Testis (tissue), 3 donors: ENCODE results near the gene ALKBH5. TPM values are rescaled to one million over a fixed set of nuclear protein-coding genes. Genes with fewer than 3 reads are reported as not detected.

Source experiments
- DNase-seq: peaks from one replicate; pipeline ENCODE4 v3.0.0-alpha.2; 2019
- H3K27ac ChIP-seq, 2 donors: fragments of 200-600 bp; sonication (generic); one replicate each; pipeline ENCODE4 v1.5.1; 2019
- H3K27me3 ChIP-seq: fragments of 200-600 bp; sonication (generic); one replicate; pipeline ENCODE4 v1.5.1; 2019
- H3K36me3 ChIP-seq: fragments of 200-600 bp; sonication (generic); one replicate; pipeline ENCODE4 v1.5.1; 2017; ENCODE audit warnings: low read depth; ENCODE audit errors: missing control alignments
- H3K4me1 ChIP-seq: fragments of 200-600 bp; sonication (generic); one replicate; pipeline ENCODE4 v1.5.1; 2019
- H3K4me3 ChIP-seq, 2 donors: fragments of 200-600 bp; sonication (generic); one replicate each; pipeline ENCODE4 v1.5.1; 2017 to 2019
- H3K9me3 ChIP-seq: fragments of 200-600 bp; sonication (generic); one replicate; pipeline ENCODE4 v1.5.1; 2017
- CTCF ChIP-seq, 3 experiments: fragments of 450-650 bp in 2 of 3; fragments of 200-600 bp in 1 of 3; sonication (generic) in 1 of 3; IDR thresholded peaks; one replicate each; pipeline ENCODE4 v1.5.1; 2016 to 2019; ENCODE audit warnings: antibody characterized with exemption in 3 of 3, mild to moderate bottlenecking in 2 of 3, moderate library complexity in 1 of 3
- POLR2A ChIP-seq: fragments of 450-650 bp; IDR thresholded peaks from one replicate; pipeline ENCODE4 v1.6.1; 2017; ENCODE audit warnings: antibody characterized with exemption, mild to moderate bottlenecking, moderate library complexity
- WGBS, 2 donors: methylation state at CpG; one replicate each; pipeline ENCODE4 v1.1.5; 2018; 5-methylcytosine and 5-hydroxymethylcytosine counted together
- intact Hi-C: fragments of 100-400 bp; cut with DNase I; formaldehyde crosslinking; loops from one replicate; pipeline ENCODE4 v1.15.1; 2023; ENCODE audit warnings: low total_unique reads
- polyA plus RNA-seq: library from polyadenylated mRNA; stranded (reverse); fragments of 350-450 nt; fragmentation: Illumina TruSeq; extraction: RNeasy Lipid Tissue Mini Kit (QIAGEN cat#74804); gene quantifications from one replicate; pipeline ENCODE4 v1.2.3, GENCODE V29; 2014; ENCODE audit warnings: low read depth, low replicate concordance; ENCODE audit not compliant: insufficient read depth
- total RNA-seq, 2 donors: library from RNA; depleted of rRNA; stranded (reverse); fragments of >200 nt; gene quantifications; one replicate each; pipeline ENCODE4 v1.2.3, GENCODE V29; 2016

Gene ALKBH5
- total and polyA plus RNA-seq, 3 donors from 2014 or later: 172 to 253 (median 213) TPM

- Histone ChIP-seq H3K4me3 (no peak overlapping the region), H3K4me1 (peaks cover 25% of the 10 kb centered on the region), H3K36me3 (no peaks in the 10 kb centered on the region), H3K27me3 (no peaks in the 10 kb centered on the region), H3K27ac (no peak overlapping the region), H3K9me3 (no peaks in the 10 kb centered on the region)
- intact Hi-C loops: no loop called here
- no peak for TF ChIP-seq CTCF (IDR thresholded peaks at IDR 0.05)
- no peak for TF ChIP-seq POLR2A
- no peak for DNase-seq
- 64 to 74% methylated on average over 5 of the region's 5 CpGs for WGBS, 2 donors
These were observed 11.6 kb downstream of the ALKBH5 start for GRCh38 chr17:18195246-18195645.

- TF ChIP-seq CTCF (IDR thresholded peaks at IDR 0.05) (no peak), POLR2A (no peak)
- Histone ChIP-seq H3K4me1 (peaks cover 24% of the 10 kb centered on the region), H3K4me3 (no peak overlapping the region), H3K36me3 (no peaks in the 10 kb centered on the region), H3K9me3 (no peaks in the 10 kb centered on the region), H3K27me3 (no peaks in the 10 kb centered on the region), H3K27ac (no peak overlapping the region)
- intact Hi-C loops: no loop called here
- DNase-seq: no peak
- WGBS, 2 donors: 74 to 81% methylated on average over 3 of the region's 3 CpGs
These were observed 14.0 kb downstream of the ALKBH5 start for GRCh38 chr17:18197535-18198194.

- intact Hi-C loops: no loop called here
- Histone ChIP-seq H3K4me1 (peaks cover 24% of the 10 kb centered on the region), H3K27me3 (no peaks in the 10 kb centered on the region), H3K4me3 (no peak overlapping the region), H3K27ac (no peak overlapping the region), H3K9me3 (no peaks in the 10 kb centered on the region), H3K36me3 (no peaks in the 10 kb centered on the region)
- no peak for DNase-seq
- TF ChIP-seq CTCF (IDR thresholded peaks at IDR 0.05) (no peak), POLR2A (no peak)
- WGBS, 2 donors: 38 to 44% methylated on average over 4 of the region's 4 CpGs
These were observed 14.9 kb downstream of the ALKBH5 start for GRCh38 chr17:18198530-18198929.

- Histone ChIP-seq H3K27me3 (no peaks in the 10 kb centered on the region), H3K4me3 (no peak overlapping the region), H3K36me3 (no peaks in the 10 kb centered on the region), H3K9me3 (no peaks in the 10 kb centered on the region), H3K4me1 (peaks cover 24% of the 10 kb centered on the region), H3K27ac (no peak overlapping the region)
- DNase-seq: no peak
- intact Hi-C loops: no loop called here
- WGBS, 2 donors: 69 to 80% methylated on average over 3 to 4 of the region's 4 CpGs
- TF ChIP-seq CTCF (IDR thresholded peaks at IDR 0.05): no peak
- TF ChIP-seq POLR2A: no peak
These were observed 17.5 kb downstream of the ALKBH5 start for GRCh38 chr17:18201108-18201507.

GRCh38 chr17:18203308-18203707 lies 19.7 kb downstream of the ALKBH5 start:
- Histone ChIP-seq H3K27ac (no peak overlapping the region), H3K27me3 (no peaks in the 10 kb centered on the region), H3K36me3 (no peaks in the 10 kb centered on the region), H3K4me3 (no peak overlapping the region), H3K4me1 (peaks cover 12% of the 10 kb centered on the region), H3K9me3 (no peaks in the 10 kb centered on the region)
- 76 to 78% methylated on average over 3 to 7 of the region's 7 CpGs for WGBS, 2 donors
- TF ChIP-seq CTCF (IDR thresholded peaks at IDR 0.05): no peak
- intact Hi-C loops: no loop called here
- DNase-seq: no peak
